Naive thymus-derived CD8-positive, alpha-beta T cell (primary cell): Measurements from ENCODE around the gene C2orf74. TPM values are rescaled to one million over a fixed set of nuclear protein-coding genes. Genes with fewer than 3 reads are reported as not detected.
A peak's percentile ranks its signal among the peaks of the same experiment; 100 is the strongest.
"Not testable (repeated sequence)": the region's sequence is repeated elsewhere in the genome, so short reads cannot be mapped to it uniquely, and the experiment has no call there.

Experiments
- ATAC-seq, 2 donors: fragments of 150-1000 bp; cut with Tn5 transposase in 1 of 2; sonication (Bioruptor Pico), chemical (Tn5 transposase) in 1 of 2; 1 replicate in 1 of 2; 2 replicates in 1 of 2; pipeline ENCODE4 v1.10.0; 2021; ENCODE audit warnings: mild to moderate bottlenecking in 2 of 2, moderate library complexity in 2 of 2
- POLR2A ChIA-PET: fragments of 350-600 bp; sonication (Branson Sonifier 250); formaldehyde crosslinking; loops from one replicate; lab custom pipeline; 2021; ENCODE audit warnings: antibody characterized with exemption; lab: Charles Lee
- DNase-seq, 10 donors: peaks; one replicate each; pipeline versions ENCODE4 v3.0.0 to v3.0.0-alpha.2; 2020 to 2022
- H3K27ac Mint-ChIP-seq, 10 donors: one replicate each; pipeline ENCODE4 v1.8.0; 2020 to 2022; ENCODE audit warnings: mild to moderate bottlenecking in 10 of 10, mixed read lengths in 10 of 10, moderate library complexity in 4 of 10, inconsistent platforms in 1 of 10
- H3K27me3 Mint-ChIP-seq, 5 donors: one replicate each; pipeline ENCODE4 v1.8.0; 2021 to 2022; ENCODE audit warnings: mixed read lengths in 5 of 5
- H3K36me3 Mint-ChIP-seq, 3 donors: one replicate each; pipeline ENCODE4 v1.8.0; 2020 to 2022; ENCODE audit warnings: mixed read lengths in 3 of 3, mild to moderate bottlenecking in 2 of 3, inconsistent platforms in 1 of 3
- H3K4me1 Mint-ChIP-seq, 4 donors: one replicate each; pipeline ENCODE4 v1.8.0; 2021 to 2022; ENCODE audit warnings: mixed read lengths in 4 of 4
- H3K4me3 Mint-ChIP-seq, 10 donors: one replicate each; pipeline ENCODE4 v1.8.0; 2020 to 2022; ENCODE audit warnings: mild to moderate bottlenecking in 10 of 10, mixed read lengths in 10 of 10, moderate library complexity in 6 of 10, inconsistent platforms in 1 of 10
- H3K9me3 Mint-ChIP-seq, 9 donors: one replicate each; pipeline ENCODE4 v1.8.0; 2020 to 2022; ENCODE audit warnings: mixed read lengths in 9 of 9, mild to moderate bottlenecking in 3 of 9, inconsistent platforms in 1 of 9, moderate library complexity in 1 of 9
- polyA plus RNA-seq, 3 donors: library from polyadenylated mRNA; unstranded; fragments of 300-500 nt; fragmentation: Illumina TruSeq; gene quantifications; one replicate each; pipeline ENCODE4 v1.2.3, GENCODE V29; 2021
- total RNA-seq, 8 experiments: library from RNA in 2 of 8; stranded (reverse) in 2 of 8; gene quantifications; one replicate each; pipeline ENCODE4 v1.2.3 and lab custom pipeline; 2021 to 2026

C2orf74 gene
- total RNA-seq (10 to 100 TPM; 21.3 to 25.7 TPM), polyA plus RNA-seq (10 to 100 TPM; 45.5 to 62.1 (median 56.9) TPM), total RNA-seq (lab: John Stamatoyannopoulos, UW) (0 to 1.4 (median 0.35) reads per million in 6 experiments)

DNA sequence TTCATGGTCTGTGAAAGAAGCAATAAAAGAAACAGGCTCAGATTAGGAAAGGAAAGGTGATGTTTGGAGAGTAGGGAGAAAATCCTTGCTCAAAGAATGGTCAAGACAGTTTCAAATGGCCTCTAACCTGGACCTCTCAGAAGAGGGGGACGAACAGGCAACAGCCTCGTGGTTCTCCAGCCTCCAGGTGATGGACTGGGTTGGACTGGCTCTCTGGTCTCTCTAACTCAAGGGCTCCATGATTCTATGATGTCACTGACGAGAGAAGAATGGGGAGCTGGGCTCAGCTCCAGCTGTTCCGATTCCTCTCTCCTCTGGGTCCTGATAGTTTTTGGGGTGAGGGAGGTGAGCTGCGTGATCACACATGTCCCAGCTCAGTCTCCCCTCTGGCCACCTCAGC lies at the start of gene C2orf74:
C2orf74 (plus strand) TSS at position 301 of the 400 bp plus-strand sequence. CDS start 327 bp downstream, outside the sequence.
- Mint-ChIP-seq H3K27me3 (no peaks in the 10 kb centered on the region), H3K9me3 (peaks cover 0 to 9% (median 5%) of the 10 kb centered on the region in 9 donors), H3K27ac (peak within 1 kb of the TSS in 4 of 10 donors; percentile 16 to 81 (median 47)), H3K36me3 (peaks cover 26 to 80% (median 57%) of the 10 kb centered on the region in 3 donors), H3K4me1 (peaks cover 6 to 21% (median 14%) of the 10 kb centered on the region in 4 donors), H3K4me3 (no peak within 1 kb of the TSS)
- POLR2A ChIA-PET: interaction anchor here (2.2 kb wide), 1 partner anchor 16 kb away, joined by 7 read pairs; no protein-coding TSS in a partner anchor
- DNase-seq: no peak
- ATAC-seq: no peak

DNA sequence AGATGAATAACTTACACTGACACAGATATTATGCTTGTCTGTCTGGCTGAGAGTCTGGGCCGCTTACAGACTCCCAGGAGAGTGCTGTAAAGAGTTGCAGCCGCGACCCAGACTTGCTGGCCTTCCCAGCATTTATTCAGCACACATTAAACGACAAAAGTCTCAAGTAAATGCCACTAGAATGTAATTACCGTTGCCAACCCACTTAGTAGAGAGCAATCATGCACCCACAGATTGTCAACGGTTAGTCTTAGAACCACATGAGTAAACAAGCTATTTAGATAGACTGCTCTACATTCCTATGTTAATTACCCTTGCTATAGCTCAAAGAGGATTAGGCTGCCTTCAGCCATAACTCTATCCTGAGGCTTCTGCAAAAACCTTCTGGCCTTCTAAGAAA lies 47.8 kb upstream of the C2orf74 start:
- Mint-ChIP-seq H3K27ac (no peak overlapping the region), H3K36me3 (peaks cover 7 to 19% (median 7%) of the 10 kb centered on the region in 3 donors), H3K4me3 (no peak overlapping the region), H3K9me3 (peaks cover 0 to 11% (median 5%) of the 10 kb centered on the region in 9 donors), H3K27me3 (no peaks in the 10 kb centered on the region), H3K4me1 (no peaks in the 10 kb centered on the region)
- POLR2A ChIA-PET: no interaction called here
- no peak for DNase-seq
- no peak for ATAC-seq

DNA sequence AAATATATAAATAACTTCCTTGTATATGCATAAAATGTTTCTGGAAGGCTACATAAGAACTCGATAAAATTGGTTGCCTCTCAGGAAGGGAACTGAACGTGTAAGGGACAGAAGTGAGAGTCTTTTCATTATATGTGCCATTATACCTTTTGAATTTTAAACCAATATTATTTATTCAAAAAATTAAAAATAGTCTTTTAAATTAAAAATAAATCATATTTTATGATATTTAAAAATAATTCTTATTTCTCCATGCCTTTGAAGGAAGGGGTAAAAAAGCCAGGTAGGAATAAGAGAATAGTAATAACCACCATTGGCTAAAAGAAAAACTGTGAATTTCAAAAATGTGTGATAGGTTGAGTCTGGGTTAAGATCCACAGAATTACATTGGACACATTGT lies 45.7 kb upstream of the C2orf74 start:
- Mint-ChIP-seq H3K9me3 (peaks cover 0 to 11% (median 5%) of the 10 kb centered on the region in 9 donors), H3K27ac (no peak overlapping the region), H3K4me1 (no peaks in the 10 kb centered on the region), H3K36me3 (peaks cover 7 to 19% (median 7%) of the 10 kb centered on the region in 3 donors), H3K4me3 (no peak overlapping the region), H3K27me3 (no peaks in the 10 kb centered on the region)
- ATAC-seq (no peak), DNase-seq (no peak)
- POLR2A ChIA-PET: no interaction called here

DNA sequence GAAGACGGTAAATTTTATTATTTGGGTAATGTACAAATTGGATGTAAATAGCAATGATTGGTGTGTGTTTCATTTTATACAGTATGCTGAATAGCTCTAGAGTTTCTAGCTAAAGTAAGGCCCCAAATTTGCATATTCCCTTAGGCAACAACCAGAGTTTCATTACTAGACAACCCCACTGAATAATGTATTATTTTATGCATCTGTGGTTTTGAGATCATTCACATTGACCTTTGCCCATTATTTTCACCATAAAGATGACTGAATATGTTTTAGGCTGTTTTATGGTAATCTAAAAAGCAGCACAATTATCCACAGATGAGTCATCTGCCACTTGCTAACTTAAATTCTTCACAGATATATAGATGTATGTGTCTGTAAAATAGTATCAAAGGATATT lies 44.5 kb upstream of the C2orf74 start:
- ATAC-seq: no peak
- peaks cover 7 to 15% (median 7%) of the 10 kb centered on the region in 3 donors for H3K36me3 Mint-ChIP-seq
- H3K27me3 Mint-ChIP-seq: no peaks in the 10 kb centered on the region
- no peak overlapping the region for H3K4me3 Mint-ChIP-seq
- no peaks in the 10 kb centered on the region for H3K4me1 Mint-ChIP-seq
- peaks cover 0 to 11% (median 5%) of the 10 kb centered on the region in 9 donors for H3K9me3 Mint-ChIP-seq
- DNase-seq: no peak
- H3K27ac Mint-ChIP-seq: no peak overlapping the region
- POLR2A ChIA-PET: interaction anchor here (0.6 kb wide), 1 partner anchor 735 kb away, joined by 3 read pairs; no protein-coding TSS in a partner anchor

DNA sequence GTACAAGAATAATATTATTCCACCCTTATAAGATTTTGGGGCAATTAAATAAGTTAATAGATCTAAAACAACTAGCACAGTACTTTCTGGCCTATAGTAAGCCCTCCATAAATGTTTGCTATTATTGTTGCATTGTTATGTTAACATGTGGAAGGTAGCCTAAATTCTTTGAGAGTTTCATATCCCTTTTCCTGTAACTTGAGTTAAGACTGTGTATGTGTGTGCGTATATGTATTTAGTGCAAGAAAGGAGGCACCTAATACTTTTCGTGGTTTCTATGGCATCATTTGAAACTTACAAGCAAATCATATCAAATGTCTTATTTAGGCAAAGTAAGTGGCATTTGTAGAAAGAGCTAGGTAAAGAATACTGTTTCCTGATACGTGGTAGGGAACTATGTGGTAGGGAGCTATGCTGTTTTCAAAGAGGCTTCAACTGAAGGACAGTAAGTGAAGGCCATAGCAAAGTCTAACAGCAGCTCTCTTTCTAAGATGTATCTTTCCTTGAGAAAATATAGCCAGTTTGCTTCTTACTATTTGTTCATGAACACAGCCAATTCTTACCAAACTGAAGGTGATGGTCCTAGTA lies 36.8 kb upstream of the C2orf74 start:
- H3K9me3 Mint-ChIP-seq: peaks cover 0 to 15% (median 6%) of the 10 kb centered on the region in 9 donors
- no peaks in the 10 kb centered on the region for H3K27me3 Mint-ChIP-seq
- no peak overlapping the region for H3K4me3 Mint-ChIP-seq
- ATAC-seq (no peak), DNase-seq (no peak)
- no peak overlapping the region for H3K27ac Mint-ChIP-seq
- no peaks in the 10 kb centered on the region for H3K4me1 Mint-ChIP-seq
- POLR2A ChIA-PET: no interaction called here
- H3K36me3 Mint-ChIP-seq: peaks cover 0 to 6% (median 5%) of the 10 kb centered on the region in 3 donors

DNA sequence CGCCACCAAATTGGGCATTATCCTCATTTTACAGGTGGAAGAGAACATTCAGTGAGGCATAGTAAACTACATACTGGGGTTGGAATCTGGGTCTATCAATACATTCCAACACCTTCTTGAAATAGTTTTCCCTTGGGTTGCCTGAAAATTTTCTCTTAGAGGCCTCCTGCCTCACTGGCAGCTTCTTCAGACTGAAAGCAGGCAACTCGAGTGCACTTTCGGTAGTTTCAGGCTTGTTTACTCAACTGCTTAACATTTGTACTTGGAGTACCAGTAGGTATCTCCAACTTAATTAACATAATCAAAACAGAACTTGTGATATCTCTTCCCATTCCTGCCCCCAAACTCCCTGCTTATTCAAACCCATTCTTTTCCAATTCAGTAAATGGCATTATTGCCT lies 36.2 kb upstream of the C2orf74 start:
- H3K9me3 Mint-ChIP-seq: peaks cover 0 to 15% (median 6%) of the 10 kb centered on the region in 9 donors
- no peak for DNase-seq
- H3K4me1 Mint-ChIP-seq: no peaks in the 10 kb centered on the region
- POLR2A ChIA-PET: no interaction called here
- ATAC-seq: no peak
- peaks cover 0 to 6% (median 5%) of the 10 kb centered on the region in 3 donors for H3K36me3 Mint-ChIP-seq
- H3K4me3 Mint-ChIP-seq: no peak overlapping the region
- H3K27ac Mint-ChIP-seq: no peak overlapping the region
- H3K27me3 Mint-ChIP-seq: no peaks in the 10 kb centered on the region

DNA sequence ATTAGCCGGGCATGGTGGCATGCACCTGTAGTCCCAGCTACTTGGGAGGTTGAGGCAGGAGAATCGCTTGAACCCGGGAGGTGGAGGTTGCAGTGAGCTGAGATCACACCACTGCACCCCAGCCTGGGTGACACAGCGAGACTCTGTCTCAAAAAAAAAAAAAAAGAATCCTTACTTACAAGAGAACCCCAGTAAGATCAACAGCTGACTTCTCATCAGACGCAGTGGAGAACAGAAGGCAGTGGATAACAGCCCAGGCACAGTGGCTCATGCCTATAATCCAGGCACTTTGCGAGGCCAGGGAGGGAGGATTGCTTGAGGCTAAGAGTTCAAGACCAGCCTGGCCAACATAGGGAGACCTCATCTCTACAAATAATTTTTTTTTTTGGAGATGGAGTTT lies 33.9 kb upstream of the C2orf74 start:
- ATAC-seq, H3K4me3 Mint-ChIP-seq, DNase-seq, H3K27me3 Mint-ChIP-seq, H3K4me1 Mint-ChIP-seq, H3K27ac Mint-ChIP-seq, POLR2A ChIA-PET, H3K36me3 Mint-ChIP-seq: not testable (repeated sequence)
- peaks cover 0 to 15% (median 6%) of the 10 kb centered on the region in 9 donors for H3K9me3 Mint-ChIP-seq

DNA sequence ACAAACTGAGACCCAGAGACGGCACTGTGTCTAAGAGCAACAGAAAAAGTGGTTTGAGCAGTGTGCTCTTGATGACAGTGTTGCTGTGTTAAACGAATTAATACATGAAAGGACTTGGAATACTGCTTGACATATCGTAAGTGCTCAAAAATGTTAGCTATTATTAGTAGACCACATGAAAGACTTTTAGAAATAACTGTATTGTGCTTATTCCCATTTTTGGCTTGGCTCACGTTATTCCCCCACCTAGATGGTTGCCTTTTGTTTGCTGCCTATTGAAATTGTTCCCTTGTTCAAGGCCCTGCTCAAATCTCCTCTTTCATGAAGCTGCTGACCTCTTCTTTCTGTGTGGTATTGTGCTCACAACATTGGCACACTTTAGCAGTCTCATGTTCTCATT lies 27.8 kb upstream of the C2orf74 start:
- H3K4me3 Mint-ChIP-seq: no peak overlapping the region
- POLR2A ChIA-PET: no interaction called here

DNA sequence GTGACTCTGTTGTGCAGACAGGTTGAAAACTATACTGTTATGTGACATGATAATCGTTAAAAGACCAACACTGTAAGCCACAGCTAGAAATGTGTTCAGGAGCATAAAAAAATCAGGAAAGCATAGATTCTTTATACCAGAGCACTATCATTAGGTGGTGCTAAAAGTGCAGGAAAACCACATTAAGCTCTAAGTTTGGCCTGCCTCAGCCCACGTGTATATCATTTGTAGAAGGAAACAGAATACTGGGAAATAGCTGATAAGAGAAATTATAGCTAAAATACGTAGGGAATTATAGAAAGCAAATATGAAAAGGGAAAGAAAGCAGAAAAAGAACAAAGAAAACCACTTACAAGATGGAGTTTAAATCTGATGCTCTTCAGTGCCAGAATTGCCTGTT lies 26.5 kb upstream of the C2orf74 start:
- peak in 1 of 2 donors; percentile 39 for ATAC-seq
- Mint-ChIP-seq H3K4me1 (peaks cover 0 to 1% (median 0%) of the 10 kb centered on the region in 4 donors), H3K4me3 (no peak overlapping the region), H3K27me3 (no peaks in the 10 kb centered on the region), H3K9me3 (no peaks in the 10 kb centered on the region), H3K36me3 (no peaks in the 10 kb centered on the region), H3K27ac (peak overlapping the region in 1 of 10 donors; percentile 24)
- DNase-seq: peak in 1 of 10 donors; percentile 14
- POLR2A ChIA-PET: interaction anchor here (1.2 kb wide), 1 partner anchor 402 kb away, joined by 4 read pairs; the partner anchor contains the start of gene XPO1

More for the DNA sequence above, 27.8 kb upstream of the C2orf74 start:
- Mint-ChIP-seq H3K36me3 (no peaks in the 10 kb centered on the region), H3K27me3 (no peaks in the 10 kb centered on the region), H3K9me3 (no peaks in the 10 kb centered on the region), H3K27ac (no peak overlapping the region), H3K4me1 (peaks cover 0 to 1% (median 0%) of the 10 kb centered on the region in 4 donors)
- DNase-seq (no peak), ATAC-seq (no peak)

DNA sequence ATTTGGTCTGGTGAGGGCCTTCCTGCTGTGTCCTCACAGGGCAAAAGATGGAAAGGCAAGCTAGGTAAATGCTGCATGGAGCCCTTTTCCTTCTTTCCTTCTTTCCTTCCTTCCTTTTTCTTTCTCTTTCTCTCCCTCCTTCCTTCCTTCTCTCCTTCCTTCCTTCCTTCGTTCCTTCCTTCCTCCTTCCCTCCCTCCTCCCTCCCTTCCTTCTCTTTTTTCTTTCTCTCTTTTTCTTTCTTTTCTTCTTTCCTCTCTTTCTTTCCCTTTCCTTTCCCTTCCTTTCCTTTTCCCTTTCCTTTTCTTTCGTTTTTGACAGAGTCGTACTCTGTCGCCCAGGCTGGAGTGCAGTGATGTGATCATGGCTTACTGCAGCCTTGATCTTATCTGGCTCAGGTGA lies 23.1 kb upstream of the C2orf74 start:
- Mint-ChIP-seq H3K4me1 (peaks cover 0 to 1% (median 0%) of the 10 kb centered on the region in 4 donors), H3K27ac (no peak overlapping the region), H3K36me3 (no peaks in the 10 kb centered on the region), H3K9me3 (no peaks in the 10 kb centered on the region), H3K27me3 (no peaks in the 10 kb centered on the region), H3K4me3 (no peak overlapping the region)
- DNase-seq: no peak
- POLR2A ChIA-PET: no interaction called here
- no peak for ATAC-seq

DNA sequence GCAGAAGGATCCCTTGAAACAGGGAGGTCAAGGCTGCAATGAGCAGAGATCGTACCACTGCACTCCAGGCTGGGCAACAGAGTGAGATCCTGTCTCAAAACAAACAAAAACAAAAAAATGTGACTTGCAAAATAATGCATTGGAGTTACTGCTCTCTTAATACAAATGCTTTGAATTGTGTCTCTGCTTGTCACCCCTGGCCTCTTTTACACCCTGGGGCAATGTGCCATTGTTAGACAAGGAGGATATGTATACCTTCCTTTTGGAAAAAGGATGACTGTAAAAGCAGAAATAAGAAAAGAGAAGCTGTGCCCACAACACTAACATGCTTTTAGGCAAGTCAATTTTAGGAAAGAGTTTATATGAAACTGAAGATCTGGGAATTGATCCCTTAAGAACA lies 20.8 kb upstream of the C2orf74 start:
- H3K4me3 Mint-ChIP-seq: no peak overlapping the region
- no peak for DNase-seq
- H3K27me3 Mint-ChIP-seq: no peaks in the 10 kb centered on the region
- H3K27ac Mint-ChIP-seq: no peak overlapping the region
- ATAC-seq: no peak
- peaks cover 0 to 12% (median 8%) of the 10 kb centered on the region in 4 donors for H3K4me1 Mint-ChIP-seq
- POLR2A ChIA-PET: no interaction called here
- H3K9me3 Mint-ChIP-seq: no peaks in the 10 kb centered on the region
- H3K36me3 Mint-ChIP-seq: peaks cover 0 to 2% (median 0%) of the 10 kb centered on the region in 3 donors

DNA sequence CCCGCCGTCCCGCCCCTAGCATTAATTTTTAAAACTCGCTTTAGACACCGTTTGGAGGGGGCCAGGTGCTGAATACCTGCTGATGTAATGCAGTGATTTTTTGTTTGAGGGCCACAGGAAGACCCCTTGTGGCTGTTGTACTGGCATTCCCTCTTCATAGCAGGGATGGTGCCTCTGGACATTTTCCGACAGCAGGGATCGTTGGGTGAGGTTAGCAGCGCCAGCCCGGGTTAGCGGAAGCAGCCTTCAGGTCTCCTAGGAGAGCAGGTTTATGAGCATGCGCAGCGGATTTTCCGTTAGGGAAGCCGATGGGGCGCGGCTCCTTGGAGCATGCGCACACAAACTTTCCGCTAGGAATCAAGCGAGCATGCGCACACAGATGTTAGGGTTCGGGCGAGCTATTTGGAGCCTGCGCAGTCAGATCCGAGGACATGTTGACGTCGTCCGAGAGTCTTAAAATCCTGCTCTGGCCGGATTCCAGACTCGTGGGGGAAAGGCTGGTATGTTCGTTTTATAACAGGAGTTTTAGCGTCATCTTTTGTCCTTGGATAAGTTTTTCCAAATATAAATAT lies 17.2 kb upstream of the C2orf74 start:
- peaks cover 0 to 26% (median 10%) of the 10 kb centered on the region in 4 donors for H3K4me1 Mint-ChIP-seq
- H3K27ac Mint-ChIP-seq: peak overlapping the region; percentile 90 to 99 (median 97)
- peak overlapping the region; percentile 85 to 98 (median 96) for H3K4me3 Mint-ChIP-seq
- H3K9me3 Mint-ChIP-seq: no peaks in the 10 kb centered on the region
- peaks cover 0 to 20% (median 11%) of the 10 kb centered on the region in 3 donors for H3K36me3 Mint-ChIP-seq
- POLR2A ChIA-PET: interaction anchor here (0.8 to 3.0 kb wide), 6 partner anchors 29 to 393 kb away, joined by 3 to 53 read pairs (median 5); partner anchors contain the start of gene XPO1
- H3K27me3 Mint-ChIP-seq: no peaks in the 10 kb centered on the region
- ATAC-seq (peak; percentile 86 to 92), DNase-seq (peak; percentile 81 to 96 (median 90))

DNA sequence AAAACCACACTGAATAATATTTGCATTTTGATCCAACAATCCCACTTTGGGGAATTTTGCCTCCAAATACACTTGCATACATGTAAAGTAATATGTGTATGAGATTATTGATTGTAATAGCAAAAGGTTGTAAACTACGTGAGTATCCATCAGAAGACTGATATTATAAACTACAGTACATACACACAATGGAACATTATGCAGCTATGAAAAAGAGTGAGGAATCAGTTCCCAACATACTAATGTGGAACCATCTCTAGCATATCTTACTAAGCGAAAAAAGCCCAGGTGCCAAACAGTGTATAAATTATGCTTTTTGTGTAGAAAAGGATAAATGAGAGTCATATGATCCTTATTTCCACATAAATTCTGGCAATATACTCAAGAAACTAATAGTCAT lies 16.0 kb upstream of the C2orf74 start:
- Mint-ChIP-seq H3K4me3 (peak overlapping the region; percentile 52 to 96 (median 90)), H3K36me3 (peaks cover 0 to 31% (median 13%) of the 10 kb centered on the region in 3 donors), H3K4me1 (peaks cover 8 to 33% (median 12%) of the 10 kb centered on the region in 4 donors), H3K27ac (peak overlapping the region in 7 of 10 donors; percentile 27 to 99 (median 86)), H3K9me3 (no peaks in the 10 kb centered on the region), H3K27me3 (no peaks in the 10 kb centered on the region)
- ATAC-seq: no peak
- POLR2A ChIA-PET: interaction anchor here (1.5 to 3.0 kb wide), 3 partner anchors 28 to 80 kb away, joined by 5 to 53 read pairs (median 10); no protein-coding TSS in a partner anchor
- no peak for DNase-seq
